ENCODE measurements around the gene CCSER1. TPM values are rescaled to one million over a fixed set of nuclear protein-coding genes. Genes with fewer than 3 reads are reported as not detected.
"Not testable (repeated sequence)": the region's sequence is repeated elsewhere in the genome, so short reads cannot be mapped to it uniquely, and the experiment has no call there.

The CCSER1 gene
- total and polyA plus RNA-seq, 2 experiments from 2014 or later = 5.2 to 23.4 TPM

GRCh38 chr4:90689739-90690138 lies 562.5 kb downstream of the CCSER1 start:
- no peak for TF ChIP-seq CTCF (IDR thresholded peaks at IDR 0.05; ENCODE audit: poor library complexity)
- no peak for TF ChIP-seq EZH2 (IDR thresholded peaks at IDR 0.05; ENCODE audit: borderline replicate concordance)
- no peak for TF ChIP-seq EZH2phosphoT487 (IDR thresholded peaks at IDR 0.05; ENCODE audit: low read depth, severe bottlenecking, unreplicated experiment)
- no peak overlapping the region for H3K4me3 ChIP-seq
- no peaks in the 10 kb centered on the region for H3K27me3 ChIP-seq
- H4K20me1 ChIP-seq (ENCODE audit: insufficient read depth, poor library complexity, severe bottlenecking) = no peaks in the 10 kb centered on the region
- H3K9me3 ChIP-seq (ENCODE audit: low read depth) = no peaks in the 10 kb centered on the region
- 73% methylated on average over 1 of the region's 1 CpG for WGBS (ENCODE audit: low lambda C conversion rate, missing lambda C conversion rate)
- H3K27ac ChIP-seq = no peak overlapping the region
- H3K9me2 ChIP-seq (replicated peaks; ENCODE audit: insufficient read depth) = no peaks in the 10 kb centered on the region
- no peak for DNase-seq (ENCODE audit: low spot score)
- no peaks in the 10 kb centered on the region for H3K79me2 ChIP-seq
- H2AFZ ChIP-seq = no peak overlapping the region
- no peak overlapping the region for H3K4me2 ChIP-seq
- no peaks in the 10 kb centered on the region for H3K36me3 ChIP-seq (replicated peaks; ENCODE audit: insufficient read depth, low read depth)
- no peaks in the 10 kb centered on the region for H3K4me1 ChIP-seq (ENCODE audit: insufficient read depth)

GRCh38 chr4:90695411-90695810 lies 568.2 kb downstream of the CCSER1 start:
- no peaks in the 10 kb centered on the region for H3K27me3 ChIP-seq

GRCh38 chr4:90705501-90705900 lies 578.3 kb downstream of the CCSER1 start:
- not testable (repeated sequence) for H3K79me2 ChIP-seq; DNase-seq (ENCODE audit: low spot score); H3K4me1 ChIP-seq (ENCODE audit: insufficient read depth); H3K27ac ChIP-seq; H3K9me3 ChIP-seq (ENCODE audit: low read depth); H3K4me2 ChIP-seq; H3K9me2 ChIP-seq (replicated peaks; ENCODE audit: insufficient read depth); H3K27me3 ChIP-seq; H2AFZ ChIP-seq; H4K20me1 ChIP-seq (ENCODE audit: insufficient read depth, poor library complexity, severe bottlenecking); H3K4me3 ChIP-seq; H3K36me3 ChIP-seq (replicated peaks; ENCODE audit: insufficient read depth, low read depth)
- WGBS (ENCODE audit: low lambda C conversion rate, missing lambda C conversion rate) = 77% methylated on average over 6 of the region's 6 CpGs

More at GRCh38 chr4:90695411-90695810, 568.2 kb downstream of the CCSER1 start:
- H3K9me2 ChIP-seq (replicated peaks; ENCODE audit: insufficient read depth) = no peaks in the 10 kb centered on the region
- no peak overlapping the region for H3K4me3 ChIP-seq
- no peaks in the 10 kb centered on the region for H4K20me1 ChIP-seq (ENCODE audit: insufficient read depth, poor library complexity, severe bottlenecking)
- no peak overlapping the region for H3K27ac ChIP-seq
- no peak overlapping the region for H2AFZ ChIP-seq
- no peaks in the 10 kb centered on the region for H3K79me2 ChIP-seq
- H3K36me3 ChIP-seq (replicated peaks; ENCODE audit: insufficient read depth, low read depth) = no peaks in the 10 kb centered on the region
- DNase-seq (ENCODE audit: low spot score) = no peak
- no peaks in the 10 kb centered on the region for H3K4me1 ChIP-seq (ENCODE audit: insufficient read depth)
- TF ChIP-seq EZH2 (IDR thresholded peaks at IDR 0.05; ENCODE audit: borderline replicate concordance) (no peak), CTCF (IDR thresholded peaks at IDR 0.05; ENCODE audit: poor library complexity) (no peak), EZH2phosphoT487 (IDR thresholded peaks at IDR 0.05; ENCODE audit: low read depth, severe bottlenecking, unreplicated experiment) (no peak)
- H3K4me2 ChIP-seq = no peak overlapping the region
- H3K9me3 ChIP-seq (ENCODE audit: low read depth) = no peaks in the 10 kb centered on the region

- Histone ChIP-seq H2AFZ (no peak overlapping the region), H3K4me2 (no peak overlapping the region), H4K20me1 (ENCODE audit: insufficient read depth, poor library complexity, severe bottlenecking) (no peaks in the 10 kb centered on the region), H3K9me2 (replicated peaks; ENCODE audit: insufficient read depth) (no peaks in the 10 kb centered on the region), H3K27ac (no peak overlapping the region), H3K4me1 (ENCODE audit: insufficient read depth) (no peaks in the 10 kb centered on the region), H3K27me3 (no peaks in the 10 kb centered on the region), H3K36me3 (replicated peaks; ENCODE audit: insufficient read depth, low read depth) (no peaks in the 10 kb centered on the region), H3K9me3 (ENCODE audit: low read depth) (no peaks in the 10 kb centered on the region), H3K4me3 (no peak overlapping the region), H3K79me2 (no peaks in the 10 kb centered on the region)
- WGBS (ENCODE audit: low lambda C conversion rate, missing lambda C conversion rate) = 77% methylated on average over 1 of the region's 1 CpG
- TF ChIP-seq EZH2 (IDR thresholded peaks at IDR 0.05; ENCODE audit: borderline replicate concordance) = no peak
- no peak for TF ChIP-seq CTCF (IDR thresholded peaks at IDR 0.05; ENCODE audit: poor library complexity)
- TF ChIP-seq EZH2phosphoT487 (IDR thresholded peaks at IDR 0.05; ENCODE audit: low read depth, severe bottlenecking, unreplicated experiment) = no peak
- DNase-seq (ENCODE audit: low spot score) = no peak
These were observed 588.0 kb downstream of the CCSER1 start for GRCh38 chr4:90715242-90715641.

Measured in hepatocyte (in vitro differentiated cells).